Neural cell (in vitro differentiated cells): ENCODE results near the gene SRC. TPM values are rescaled to one million over a fixed set of nuclear protein-coding genes. Genes with fewer than 3 reads are reported as not detected.

Experiments used
- H2AFZ ChIP-seq: fragments of 200-600, 300-800 bp; sonication (generic), shearing (Covaris generic); 2 replicates; pipeline ENCODE4 v1.6.0; 2014; ENCODE audit warnings: low read depth, mild to moderate bottlenecking, antibody characterized with exemption, low read length, moderate library complexity
- H3F3A ChIP-seq: fragments of 200-600 bp; shearing (Covaris generic); 2 replicates; pipeline ENCODE4 v1.6.1; 2016; ENCODE audit warnings: mild to moderate bottlenecking, moderate library complexity, mixed read lengths, antibody characterized with exemption, low read length; ENCODE audit not compliant: insufficient read depth, poor library complexity, severe bottlenecking
- H3K27ac ChIP-seq: fragments of 200-600, 300-800 bp; sonication (generic), shearing (Covaris generic); 2 replicates; pipeline ENCODE4 v1.5.1; 2014; ENCODE audit warnings: mild to moderate bottlenecking, low read length, moderate library complexity
- H3K27me3 ChIP-seq: fragments of 300-800, 200-600 bp; sonication (generic), shearing (Covaris generic); 2 replicates; pipeline ENCODE4 v1.6.0; 2014; ENCODE audit warnings: mild to moderate bottlenecking, low read depth, low read length, moderate library complexity; ENCODE audit not compliant: insufficient read depth
- H3K36me3 ChIP-seq: fragments of 300-800, 200-600 bp; sonication (generic), shearing (Covaris generic); 2 replicates; pipeline ENCODE4 v1.5.1; 2014; ENCODE audit warnings: mild to moderate bottlenecking, antibody characterized with exemption, low read length, moderate library complexity; ENCODE audit not compliant: insufficient read depth
- H3K4me2 ChIP-seq: fragments of 300-800, 200-600 bp; sonication (generic), shearing (Covaris generic); 2 replicates; pipeline ENCODE4 v1.6.0; 2014; ENCODE audit warnings: mild to moderate bottlenecking, low read length
- H3K4me3 ChIP-seq: fragments of 300-800, 200-600 bp; sonication (generic), shearing (Covaris generic); 2 replicates; pipeline ENCODE4 v1.5.1; 2014; ENCODE audit warnings: mild to moderate bottlenecking, low read length, moderate library complexity
- H3K79me2 ChIP-seq: fragments of 200-600 bp; shearing (Covaris generic); replicated peaks from 2 replicates; pipeline ENCODE4 v1.6.0; 2014; ENCODE audit warnings: mild to moderate bottlenecking, low read length, moderate library complexity; ENCODE audit not compliant: insufficient read depth
- H3K9ac ChIP-seq: fragments of 300-800, 200-600 bp; sonication (generic), shearing (Covaris generic); 2 replicates; pipeline ENCODE4 v1.6.1; 2016; ENCODE audit warnings: mild to moderate bottlenecking, low read length, mixed read lengths
- H3K9me2 ChIP-seq: fragments of 200-600 bp; shearing (Covaris generic); 2 replicates; pipeline ENCODE4 v1.6.1; 2016; ENCODE audit warnings: mild to moderate bottlenecking, low read length, mixed read lengths; ENCODE audit not compliant: insufficient read depth
- H3K9me3 ChIP-seq: fragments of 200-600, 300-800 bp; sonication (generic), shearing (Covaris generic); 2 replicates; pipeline ENCODE4 v1.6.1; 2016; ENCODE audit warnings: mild to moderate bottlenecking, mixed run types, low read length, moderate library complexity, mixed read lengths
- H4K20me1 ChIP-seq: fragments of 200-600 bp; shearing (Covaris generic); 2 replicates; pipeline ENCODE4 v1.6.1; 2016; ENCODE audit warnings: mild to moderate bottlenecking, mixed run types; ENCODE audit not compliant: insufficient read depth
- CTCF ChIP-seq: fragments of 450-650 bp; IDR thresholded peaks from 2 replicates; pipeline ENCODE4 v1.5.1; 2014; ENCODE audit warnings: antibody characterized with exemption, mild to moderate bottlenecking, moderate library complexity; ENCODE audit not compliant: poor library complexity, severe bottlenecking
- EP300 ChIP-seq: fragments of 450-650 bp; conservative IDR thresholded peaks from 2 replicates; pipeline ENCODE4 v1.6.1; 2014; ENCODE audit warnings: antibody characterized with exemption, mild to moderate bottlenecking, moderate library complexity; ENCODE audit not compliant: poor library complexity, severe bottlenecking
- EZH2 ChIP-seq: fragments of 200-600, 300-800 bp; shearing (Covaris generic), sonication (generic); IDR thresholded peaks from 2 replicates; pipeline ENCODE4 v1.6.1; 2014; ENCODE audit warnings: antibody characterized with exemption, low read length, borderline replicate concordance, mild to moderate bottlenecking; ENCODE audit not compliant: insufficient read depth, poor library complexity, severe bottlenecking
- MXI1 ChIP-seq: fragments of 450-650 bp; conservative IDR thresholded peaks from 2 replicates; pipeline ENCODE4 v1.6.1; 2014; ENCODE audit warnings: antibody characterized with exemption, mild to moderate bottlenecking; ENCODE audit not compliant: poor library complexity, severe bottlenecking
- POLR2AphosphoS5 ChIP-seq: IDR thresholded peaks from 2 replicates; pipeline ENCODE4 v1.6.1; 2012
- RAD21 ChIP-seq: fragments of 450-650 bp; conservative IDR thresholded peaks from 2 replicates; pipeline ENCODE4 v1.6.1; 2014; ENCODE audit warnings: antibody characterized with exemption, mild to moderate bottlenecking, moderate library complexity
- REST ChIP-seq: IDR thresholded peaks from 2 replicates; pipeline ENCODE4 v1.6.1; 2012; ENCODE audit warnings: borderline replicate concordance
- SMC3 ChIP-seq: fragments of 450-650 bp; conservative IDR thresholded peaks from 2 replicates; pipeline ENCODE4 v1.6.1; 2014; ENCODE audit warnings: antibody characterized with exemption, mild to moderate bottlenecking, moderate library complexity; ENCODE audit not compliant: poor library complexity
- TAF1 ChIP-seq: IDR thresholded peaks from 2 replicates; pipeline ENCODE4 v1.6.1; 2012; ENCODE audit warnings: low read depth
- polyA plus RNA-seq: library from polyadenylated mRNA; depleted of rRNA; stranded (reverse); fragments of >200 nt; gene quantifications from 2 replicates; pipeline ENCODE4 v1.2.3, GENCODE V29; 2014

The SRC gene
- polyA plus RNA-seq, 1 donor from 2014 or later, result 39.0 TPM

- H3K27ac ChIP-seq, result peak overlapping the region; percentile 94
- H3K36me3 ChIP-seq, result no peaks in the 10 kb centered on the region
- no peaks in the 10 kb centered on the region for H3K79me2 ChIP-seq
- H3K27me3 ChIP-seq, result no peaks in the 10 kb centered on the region
- H3K9me3 ChIP-seq, result no peaks in the 10 kb centered on the region
- no peak overlapping the region for H2AFZ ChIP-seq
- H3K9me2 ChIP-seq, result no peaks in the 10 kb centered on the region
- H4K20me1 ChIP-seq, result no peaks in the 10 kb centered on the region
- peak overlapping the region; percentile 69 for H3K9ac ChIP-seq
- H3K4me3 ChIP-seq, result peak overlapping the region; percentile 52
- peaks cover 6% of the 10 kb centered on the region for H3F3A ChIP-seq
- TF ChIP-seq POLR2AphosphoS5 (peak; percentile 18), REST (no peak)
- peak overlapping the region; percentile 68 for H3K4me2 ChIP-seq
These were observed 65.7 kb downstream of the SRC start for GRCh38 chr20:37411408-37412219.

- no peak for TF ChIP-seq TAF1
- TF ChIP-seq REST, result no peak
- no peak for TF ChIP-seq SMC3
- TF ChIP-seq MXI1, result no peak
- no peak for TF ChIP-seq CTCF
- TF ChIP-seq EP300, result no peak
- no peak for TF ChIP-seq EZH2
- TF ChIP-seq POLR2AphosphoS5, result no peak
- TF ChIP-seq RAD21, result no peak
- no peaks in the 10 kb centered on the region for H3K79me2 ChIP-seq
- H3K27ac ChIP-seq, result peak overlapping the region; percentile 94
- H2AFZ ChIP-seq, result no peak overlapping the region
- H3K9me3 ChIP-seq, result no peaks in the 10 kb centered on the region
- H3K27me3 ChIP-seq, result no peaks in the 10 kb centered on the region
- peaks cover 6% of the 10 kb centered on the region for H3F3A ChIP-seq
- H3K4me3 ChIP-seq, result peak overlapping the region; percentile 52
- no peaks in the 10 kb centered on the region for H4K20me1 ChIP-seq
- H3K9me2 ChIP-seq, result no peaks in the 10 kb centered on the region
- no peaks in the 10 kb centered on the region for H3K36me3 ChIP-seq
- peak overlapping the region; percentile 69 for H3K9ac ChIP-seq
- no peak overlapping the region for H3K4me2 ChIP-seq
These were observed 67.0 kb downstream of the SRC start for GRCh38 chr20:37413023-37413334.
